NCI-H2196 (cell line): ENCODE data around the gene IKZF3.
A peak's percentile ranks its signal among the peaks of the same experiment; 100 is the strongest.
"Not testable (repeated sequence)": the region's sequence is repeated elsewhere in the genome, so short reads cannot be mapped to it uniquely, and the experiment has no call there.

Experiments used
- DNase-seq: peaks from one replicate; lab custom pipeline; 2025; ENCODE audit not compliant: unreplicated experiment; lab: John Stamatoyannopoulos, UW

IKZF3 gene

GRCh38 chr17:39782481-39782880, 81.6 kb downstream of the IKZF3 start:
- peak; percentile 27 for DNase-seq

DNA sequence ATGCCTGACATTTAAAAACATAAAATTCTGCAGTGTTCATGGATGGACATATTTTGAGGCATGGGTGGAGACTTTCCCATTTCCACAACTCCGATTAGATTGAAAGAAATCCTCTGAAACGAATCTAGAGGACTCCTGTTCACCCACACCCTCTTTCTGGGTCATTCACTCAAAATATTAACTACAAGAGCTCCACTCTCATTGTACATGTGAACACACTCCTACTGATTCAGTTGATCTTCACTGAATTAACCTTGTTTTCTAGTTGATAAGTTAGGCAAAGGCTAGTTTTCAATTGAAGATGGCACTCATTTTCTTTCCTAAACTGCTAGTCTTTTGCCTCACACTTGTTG, 82.3 kb downstream of the IKZF3 start:
- no peak for DNase-seq

DNA sequence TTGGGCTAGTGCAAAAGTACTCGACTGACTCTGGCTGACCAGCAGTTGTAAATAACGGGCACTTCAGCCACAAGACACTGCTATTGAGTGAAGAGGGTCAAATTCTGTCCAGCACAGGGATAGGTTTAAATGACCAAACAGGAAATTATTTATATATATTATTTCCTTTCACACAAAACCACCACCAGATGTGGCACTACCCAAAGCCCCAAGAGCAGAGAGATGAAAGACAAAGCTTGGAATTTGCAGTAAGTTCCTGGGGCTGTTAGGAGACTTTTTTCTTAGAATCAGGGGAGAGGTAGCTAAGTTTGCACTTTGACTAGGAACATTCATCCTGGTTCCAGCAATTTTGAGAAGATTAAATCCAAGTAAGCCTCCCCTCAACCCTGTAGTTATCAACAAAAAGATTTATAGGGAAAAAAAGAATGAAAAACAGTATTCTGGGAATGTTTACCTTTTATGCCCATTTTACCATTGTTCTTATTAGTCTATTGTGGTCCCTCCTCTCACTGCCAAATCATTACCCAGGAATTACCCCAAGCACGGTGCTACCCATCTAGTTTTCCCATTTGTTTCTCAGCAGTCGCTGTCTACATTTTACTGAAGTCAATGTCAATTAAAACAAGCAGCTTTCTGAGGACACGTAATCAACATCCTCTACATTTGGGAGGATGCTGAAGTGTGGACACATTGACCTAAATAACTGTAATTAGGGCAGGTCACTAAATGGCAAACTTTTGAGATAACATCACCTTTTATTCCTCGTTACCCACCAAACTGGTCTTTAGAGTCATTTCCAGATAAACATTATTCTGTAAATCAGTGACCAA, 82.9 kb downstream of the IKZF3 start:
- DNase-seq, result no peak

- no peak for DNase-seq
These were observed 86.4 kb downstream of the IKZF3 start for GRCh38 chr17:39777534-39778365.

DNA sequence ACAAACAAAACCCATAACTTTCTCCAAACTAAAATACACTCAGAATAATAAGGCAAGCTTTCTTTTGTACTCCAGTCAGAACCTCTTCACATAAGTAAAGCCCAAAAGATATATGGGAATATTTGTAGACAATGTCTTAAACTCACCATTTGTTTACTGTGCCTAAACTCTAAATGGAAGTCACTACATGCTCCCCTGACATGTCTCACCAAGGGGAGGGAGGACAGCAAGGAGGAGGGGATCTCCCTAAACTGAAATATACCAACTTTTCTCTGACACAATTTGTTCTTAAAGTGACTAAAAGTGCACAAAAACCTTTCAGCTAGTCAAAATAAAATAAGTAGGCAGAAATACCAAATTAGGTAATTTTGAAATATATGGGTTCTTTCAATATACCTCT, 87.9 kb downstream of the IKZF3 start:
- DNase-seq, result no peak

GRCh38 chr17:39775031-39775430, 89.1 kb downstream of the IKZF3 start:
- no peak for DNase-seq

DNA sequence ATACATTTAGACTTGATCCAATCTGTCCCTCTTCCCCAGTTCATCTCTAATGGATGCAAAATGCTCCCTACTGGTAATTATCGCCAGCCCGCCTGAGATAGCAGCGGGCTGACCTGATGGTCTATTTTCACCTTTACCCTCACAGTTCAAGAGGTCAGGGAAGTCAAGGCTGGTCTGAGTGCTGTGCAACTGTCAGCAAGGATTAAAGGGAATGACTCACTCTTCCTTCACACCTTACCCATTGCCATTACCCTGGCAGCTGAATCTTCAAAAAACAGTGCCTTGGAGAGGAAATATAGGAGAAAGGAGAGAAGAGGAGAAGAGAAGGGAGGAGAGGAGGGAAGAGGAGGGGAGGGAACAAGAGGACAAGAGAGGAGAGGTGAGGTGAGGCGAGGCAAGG, 90.1 kb downstream of the IKZF3 start:
- DNase-seq, result no peak

GRCh38 chr17:39772987-39773934, 90.9 kb downstream of the IKZF3 start:
- no peak for DNase-seq

DNA sequence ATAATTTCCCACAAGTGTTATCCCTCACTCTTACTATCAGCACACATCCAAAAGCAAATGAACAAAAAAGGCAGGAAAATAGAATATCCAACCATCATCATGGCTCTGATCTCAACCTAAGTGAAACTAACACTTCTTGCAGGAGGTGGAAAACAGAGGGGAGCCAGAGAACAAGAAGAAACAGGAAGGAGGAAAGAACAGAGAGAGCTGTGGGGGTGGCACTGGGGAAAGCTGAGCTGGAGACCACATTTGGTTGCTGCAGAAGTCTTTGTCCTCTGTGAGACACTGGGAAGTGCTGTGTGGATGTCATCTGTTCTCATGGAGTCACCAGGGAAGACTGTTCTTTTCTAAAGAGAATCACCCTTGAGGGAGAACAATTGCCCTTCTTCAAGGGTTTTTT, 91.7 kb downstream of the IKZF3 start:
- no peak for DNase-seq

- DNase-seq, result peak; percentile 81
These were observed 94.0 kb downstream of the IKZF3 start for GRCh38 chr17:39769974-39770587.

- DNase-seq, result no peak
These were observed 97.0 kb downstream of the IKZF3 start for GRCh38 chr17:39767147-39767546.

DNA sequence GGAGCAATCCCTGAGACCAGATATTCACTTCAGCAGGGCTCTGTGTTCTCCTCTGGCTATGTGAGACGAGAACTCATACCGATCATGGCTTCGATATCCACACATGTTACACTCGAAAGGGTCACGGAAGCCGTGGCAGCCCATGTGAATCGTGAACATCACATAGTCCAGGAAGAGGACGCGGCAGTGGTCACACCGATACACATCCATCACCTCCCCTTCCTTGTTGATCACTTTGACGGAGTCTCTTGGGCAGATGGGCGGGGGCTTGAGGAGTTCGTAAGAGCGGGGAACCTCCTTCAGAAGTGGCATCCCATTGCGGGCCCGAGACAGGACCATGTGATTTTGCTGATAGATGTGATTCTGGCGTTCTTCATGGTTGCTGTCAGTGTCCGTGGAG, 98.3 kb downstream of the IKZF3 start:
- no peak for DNase-seq

DNA sequence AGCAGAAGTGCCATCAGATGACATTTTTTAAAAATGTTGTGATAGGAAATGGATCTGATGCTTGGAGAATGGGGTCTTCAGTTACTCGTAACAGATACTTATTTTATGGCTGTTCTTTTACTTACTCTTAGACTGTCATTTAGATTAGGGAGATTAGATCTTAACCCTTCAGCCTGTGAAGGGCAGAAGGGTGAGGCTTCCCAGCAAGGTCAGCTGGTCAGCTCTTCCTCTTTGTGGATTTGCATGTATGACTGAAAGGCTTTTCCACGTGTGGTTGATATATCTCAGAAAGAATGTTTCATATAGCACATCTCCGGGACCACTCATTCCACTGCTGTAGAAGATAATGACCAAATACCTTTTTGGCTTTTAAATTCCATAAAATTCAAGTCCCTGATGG, 98.9 kb downstream of the IKZF3 start:
- no peak for DNase-seq

DNA sequence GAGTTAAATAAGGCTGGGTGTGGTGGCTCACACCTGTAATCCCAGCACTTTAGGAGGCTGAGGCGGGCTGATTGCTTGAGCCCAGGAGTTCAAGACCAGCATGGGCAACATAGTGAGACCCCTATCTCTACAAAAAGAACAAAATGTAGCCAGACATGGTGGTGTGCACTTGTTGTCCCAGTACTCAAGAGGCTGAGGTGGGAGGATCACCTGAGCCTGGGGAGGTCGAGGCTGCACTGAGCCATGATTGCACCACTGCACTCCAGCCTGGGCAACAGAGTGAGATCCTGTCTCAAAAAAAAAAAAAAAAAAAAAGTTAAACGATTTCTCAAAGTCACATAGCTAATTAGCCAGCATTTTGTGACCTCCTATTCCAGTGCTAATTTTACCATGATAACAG, 99.9 kb downstream of the IKZF3 start:
- DNase-seq, result not testable (repeated sequence)

GRCh38 chr17:39763051-39763820, 100.9 kb downstream of the IKZF3 start:
- DNase-seq, result no peak

GRCh38 chr17:39761861-39762496, 102.1 kb downstream of the IKZF3 start:
- no peak for DNase-seq

GRCh38 chr17:39759204-39759603, 104.9 kb downstream of the IKZF3 start:
- no peak for DNase-seq

DNA sequence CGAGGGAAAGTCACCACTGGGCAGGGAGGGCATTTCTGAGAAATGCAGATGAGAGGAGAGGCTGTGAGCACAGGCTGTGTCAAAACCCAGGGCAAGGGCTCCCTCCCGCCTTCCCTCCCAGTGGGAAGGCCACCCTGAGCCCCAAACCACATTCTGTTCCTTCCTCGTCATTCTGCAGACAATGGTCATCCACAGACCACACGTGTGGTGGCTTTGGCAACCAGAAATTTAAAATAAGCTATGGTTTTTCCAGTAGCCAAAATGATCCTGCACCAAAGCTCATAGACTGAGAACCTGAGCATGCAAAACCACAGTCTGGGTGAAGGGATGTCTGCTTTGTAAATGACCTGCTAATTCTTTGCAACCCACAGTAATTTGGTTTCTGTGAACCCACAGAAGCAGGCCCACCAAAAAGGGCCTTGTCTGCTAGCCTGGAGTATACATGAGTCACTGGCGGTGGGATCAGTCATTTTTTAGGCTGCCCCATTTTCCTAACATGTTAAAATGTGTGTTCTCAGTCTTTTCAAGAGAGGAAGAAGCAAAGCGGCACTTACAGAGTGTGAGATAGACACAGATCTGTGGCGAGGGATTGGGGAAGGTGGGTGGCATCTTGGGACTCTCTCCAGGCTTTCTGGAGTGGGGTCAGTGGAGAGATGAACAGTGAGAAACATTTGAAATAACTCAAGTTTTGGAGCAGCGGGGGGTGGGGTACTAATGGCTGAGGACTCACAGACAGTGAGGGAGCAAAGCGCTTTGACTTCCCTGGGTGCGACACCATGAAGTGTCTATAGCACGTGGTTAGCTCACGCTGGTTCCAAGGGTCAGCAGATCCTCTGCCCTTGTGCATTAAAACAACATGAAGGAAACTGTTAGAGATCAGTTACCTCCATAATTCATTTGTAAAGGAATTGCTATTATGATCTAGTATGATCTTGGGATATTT, 105.9 kb downstream of the IKZF3 start:
- DNase-seq, result no peak
